Mesendoderm (in vitro differentiated cells): Measurements from ENCODE around the gene RTKN2.

Source experiments
- DNase-seq: peaks from one replicate; pipeline ENCODE4 v3.0.0; 2013
- H2AK5ac ChIP-seq: 2 replicates; pipeline ENCODE4 v1.6.1; 2013; ENCODE audit warnings: low read length, inconsistent platforms
- H2BK120ac ChIP-seq: 2 replicates; pipeline ENCODE4 v1.6.1; 2013; ENCODE audit warnings: low read depth, mild to moderate bottlenecking, low read length, moderate library complexity, mixed read lengths
- H2BK15ac ChIP-seq: replicated peaks from 2 replicates; pipeline ENCODE4 v1.6.1; 2013; ENCODE audit warnings: low read depth, mild to moderate bottlenecking, moderate library complexity
- H2BK5ac ChIP-seq: 2 replicates; pipeline ENCODE4 v1.6.1; 2013; ENCODE audit warnings: low read length, inconsistent platforms
- H3K18ac ChIP-seq: 2 replicates; pipeline ENCODE4 v1.6.1; 2013; ENCODE audit warnings: mild to moderate bottlenecking, low read length, mixed read lengths
- H3K23ac ChIP-seq: one replicate; pipeline ENCODE4 v1.6.1; 2013; ENCODE audit warnings: low read length
- H3K27ac ChIP-seq: 2 replicates; pipeline ENCODE4 v1.5.1; 2013; ENCODE audit warnings: low read depth, mild to moderate bottlenecking, inconsistent platforms, low read length, moderate library complexity
- H3K27me3 ChIP-seq: 2 replicates; pipeline ENCODE4 v1.6.1; 2013; ENCODE audit warnings: low read length, control low read depth, mild to moderate bottlenecking, inconsistent platforms; ENCODE audit not compliant: insufficient read depth, poor library complexity
- H3K36me3 ChIP-seq: 2 replicates; pipeline ENCODE4 v1.6.1; 2013; ENCODE audit warnings: low read length, inconsistent platforms; ENCODE audit not compliant: control insufficient read depth, insufficient read depth
- H3K4ac ChIP-seq: one replicate; pipeline ENCODE4 v1.6.1; 2013; ENCODE audit warnings: low read depth, mild to moderate bottlenecking, low read length, moderate library complexity
- H3K4me1 ChIP-seq: 2 replicates; pipeline ENCODE4 v1.6.1; 2013; ENCODE audit warnings: low read depth, low read length, inconsistent platforms; ENCODE audit not compliant: control insufficient read depth
- H3K4me2 ChIP-seq: 2 replicates; pipeline ENCODE4 v1.6.1; 2013; ENCODE audit warnings: low read length
- H3K4me3 ChIP-seq: 2 replicates; pipeline ENCODE4 v1.5.1; 2013; ENCODE audit warnings: mild to moderate bottlenecking, low read length
- H3K56ac ChIP-seq: one replicate; pipeline ENCODE4 v1.6.1; 2013; ENCODE audit warnings: low read length
- H3K79me1 ChIP-seq: 2 replicates; pipeline ENCODE4 v1.6.1; 2013; ENCODE audit warnings: low read length, inconsistent platforms
- H3K79me2 ChIP-seq: 2 replicates; pipeline ENCODE4 v1.6.1; 2013; ENCODE audit warnings: mild to moderate bottlenecking, low read length; ENCODE audit not compliant: control insufficient read depth, insufficient read depth
- H3K9ac ChIP-seq: 2 replicates; pipeline ENCODE4 v1.6.1; 2013; ENCODE audit warnings: low read length, inconsistent platforms
- H4K5ac ChIP-seq: one replicate; pipeline ENCODE4 v1.6.1; 2013; ENCODE audit warnings: low read length
- H4K8ac ChIP-seq: one replicate; pipeline ENCODE4 v1.6.1; 2013; ENCODE audit warnings: low read depth, mild to moderate bottlenecking, control low read depth, low read length, moderate library complexity
- WGBS: extraction: QIAGEN DNeasy Blood & Tissue Kit; methylation state at CpG from one replicate; pipeline ENCODE4 v1.1.7; 2013; ENCODE audit warnings: low lambda C conversion rate, missing lambda C conversion rate; ENCODE audit not compliant: insufficient coverage; ENCODE audit errors: extremely low coverage; 5-methylcytosine and 5-hydroxymethylcytosine counted together

RTKN2 gene

GRCh38 chr10:62266147-62266546 is 2.5 kb downstream of the RTKN2 start:
- Histone ChIP-seq H3K79me2 (peaks cover 11% of the 10 kb centered on the region), H3K36me3 (no peaks in the 10 kb centered on the region)

GRCh38 chr10:62264702-62265436 is 3.8 kb downstream of the RTKN2 start:
- no peak overlapping the region for H3K56ac ChIP-seq
- H2AK5ac ChIP-seq, result no peak overlapping the region
- WGBS, result 100% methylated on average over 1 of the region's 1 CpG
- no peak overlapping the region for H3K23ac ChIP-seq
- no peaks in the 10 kb centered on the region for H3K4me1 ChIP-seq
- no peak overlapping the region for H3K18ac ChIP-seq
- H3K27me3 ChIP-seq, result no peaks in the 10 kb centered on the region
- no peak overlapping the region for H3K4me3 ChIP-seq
- DNase-seq, result peak; percentile 96
- H4K5ac ChIP-seq, result no peak overlapping the region
- H3K79me1 ChIP-seq, result peaks cover 2% of the 10 kb centered on the region
- H2BK15ac ChIP-seq, result no peak overlapping the region
- H3K27ac ChIP-seq, result no peak overlapping the region
- no peaks in the 10 kb centered on the region for H3K36me3 ChIP-seq
- peaks cover 11% of the 10 kb centered on the region for H3K79me2 ChIP-seq
- no peak overlapping the region for H3K9ac ChIP-seq
- no peak overlapping the region for H3K4me2 ChIP-seq
- H3K4ac ChIP-seq, result no peak overlapping the region
- no peak overlapping the region for H2BK120ac ChIP-seq
- no peak overlapping the region for H2BK5ac ChIP-seq
- H4K8ac ChIP-seq, result peak overlapping the region; percentile 70

More at GRCh38 chr10:62266147-62266546, 2.5 kb downstream of the RTKN2 start:
- H3K79me1 ChIP-seq, result peaks cover 2% of the 10 kb centered on the region
- H3K27me3 ChIP-seq, result no peaks in the 10 kb centered on the region
- no peak overlapping the region for H3K23ac ChIP-seq
- no CpG with 5 or more reads among the region's 4 CpGs for WGBS
- no peak overlapping the region for H2AK5ac ChIP-seq
- no peak overlapping the region for H3K18ac ChIP-seq
- H2BK5ac ChIP-seq, result no peak overlapping the region
- no peak overlapping the region for H3K4ac ChIP-seq
- H3K56ac ChIP-seq, result no peak overlapping the region
- H3K4me3 ChIP-seq, result no peak overlapping the region
- DNase-seq, result no peak
- H2BK15ac ChIP-seq, result no peak overlapping the region
- no peaks in the 10 kb centered on the region for H3K4me1 ChIP-seq
- H3K4me2 ChIP-seq, result no peak overlapping the region
- H3K9ac ChIP-seq, result no peak overlapping the region
- no peak overlapping the region for H2BK120ac ChIP-seq
- H4K5ac ChIP-seq, result no peak overlapping the region
- H4K8ac ChIP-seq, result no peak overlapping the region
- H3K27ac ChIP-seq, result no peak overlapping the region

GRCh38 chr10:62264126-62264525 is 4.5 kb downstream of the RTKN2 start:
- Histone ChIP-seq H3K23ac (no peak overlapping the region), H3K4me1 (no peaks in the 10 kb centered on the region), H2AK5ac (no peak overlapping the region), H4K5ac (no peak overlapping the region), H3K27me3 (no peaks in the 10 kb centered on the region), H3K79me2 (peaks cover 11% of the 10 kb centered on the region), H3K4ac (no peak overlapping the region), H3K56ac (no peak overlapping the region), H3K18ac (no peak overlapping the region), H2BK5ac (no peak overlapping the region), H3K36me3 (no peaks in the 10 kb centered on the region), H3K4me3 (no peak overlapping the region), H4K8ac (no peak overlapping the region), H2BK15ac (no peak overlapping the region), H3K27ac (no peak overlapping the region), H3K79me1 (peaks cover 2% of the 10 kb centered on the region), H3K9ac (no peak overlapping the region), H3K4me2 (no peak overlapping the region), H2BK120ac (no peak overlapping the region)
- no peak for DNase-seq

- no peak overlapping the region for H3K4me3 ChIP-seq
- H2AK5ac ChIP-seq, result no peak overlapping the region
- H3K18ac ChIP-seq, result no peak overlapping the region
- no peak overlapping the region for H3K9ac ChIP-seq
- H2BK5ac ChIP-seq, result no peak overlapping the region
- H3K36me3 ChIP-seq, result no peaks in the 10 kb centered on the region
- H3K4ac ChIP-seq, result no peak overlapping the region
- H3K27me3 ChIP-seq, result no peaks in the 10 kb centered on the region
- no peak overlapping the region for H4K8ac ChIP-seq
- H3K4me1 ChIP-seq, result no peaks in the 10 kb centered on the region
- no peak overlapping the region for H3K27ac ChIP-seq
- peaks cover 8% of the 10 kb centered on the region for H3K79me2 ChIP-seq
- H3K4me2 ChIP-seq, result no peak overlapping the region
- no peak overlapping the region for H4K5ac ChIP-seq
- H2BK15ac ChIP-seq, result no peak overlapping the region
- no peak for DNase-seq
- H2BK120ac ChIP-seq, result no peak overlapping the region
- H3K23ac ChIP-seq, result no peak overlapping the region
- peaks cover 4% of the 10 kb centered on the region for H3K79me1 ChIP-seq
- no peak overlapping the region for H3K56ac ChIP-seq
Observed at GRCh38 chr10:62261666-62262065, 7.0 kb downstream of the RTKN2 start.

DNA sequence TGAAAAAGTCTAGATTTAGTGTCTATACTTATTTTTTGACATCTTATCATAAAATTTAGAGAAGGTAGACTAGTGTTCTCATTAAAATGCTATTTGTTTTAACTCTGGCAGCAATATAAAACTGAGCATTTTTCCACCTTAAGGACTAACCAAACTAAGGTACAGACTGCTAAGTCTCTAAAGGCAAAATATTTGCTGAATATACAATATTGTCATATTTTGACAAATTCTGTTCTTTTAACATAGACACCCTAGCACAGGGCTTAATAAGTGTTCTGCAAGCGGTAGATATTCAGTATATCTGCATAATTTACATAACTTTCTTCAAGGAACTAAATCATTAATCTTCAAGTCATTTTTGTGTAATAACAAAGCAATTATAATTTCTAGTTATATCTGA is 8.6 kb downstream of the RTKN2 start:
- no peak overlapping the region for H2BK15ac ChIP-seq
- H3K18ac ChIP-seq, result no peak overlapping the region
- no peak overlapping the region for H3K23ac ChIP-seq
- no peak overlapping the region for H4K5ac ChIP-seq
- DNase-seq, result no peak
- no CpG with 5 or more reads among the region's 1 CpG for WGBS
- peaks cover 1% of the 10 kb centered on the region for H3K79me2 ChIP-seq
- no peaks in the 10 kb centered on the region for H3K27me3 ChIP-seq
- no peak overlapping the region for H3K4me3 ChIP-seq
- no peak overlapping the region for H2BK120ac ChIP-seq
- no peak overlapping the region for H4K8ac ChIP-seq
- no peak overlapping the region for H3K9ac ChIP-seq
- H2BK5ac ChIP-seq, result no peak overlapping the region
- no peak overlapping the region for H3K56ac ChIP-seq
- no peak overlapping the region for H3K4ac ChIP-seq
- no peak overlapping the region for H2AK5ac ChIP-seq
- no peak overlapping the region for H3K27ac ChIP-seq
- H3K36me3 ChIP-seq, result no peaks in the 10 kb centered on the region
- peaks cover 1% of the 10 kb centered on the region for H3K79me1 ChIP-seq
- H3K4me2 ChIP-seq, result no peak overlapping the region
- H3K4me1 ChIP-seq, result no peaks in the 10 kb centered on the region

DNA sequence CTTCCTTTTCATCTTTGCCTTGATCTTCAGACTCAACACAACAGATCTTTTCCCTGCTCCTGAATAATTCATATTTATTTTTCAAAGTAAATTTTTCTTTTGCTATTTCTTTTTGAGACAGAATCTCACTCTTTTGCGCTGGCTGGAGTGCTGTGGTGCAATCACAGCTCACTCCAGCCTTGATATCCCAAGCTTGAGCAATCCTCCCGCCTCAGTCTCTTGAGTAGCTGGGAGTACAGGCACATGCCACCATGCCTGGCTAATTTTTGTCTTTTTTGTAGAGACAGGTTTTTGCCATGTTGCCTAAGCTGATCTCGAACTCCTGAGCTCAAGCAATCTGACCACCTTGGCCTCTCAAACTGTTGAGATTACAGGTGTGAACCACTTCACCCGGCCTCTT is 9.2 kb downstream of the RTKN2 start:
- H3K4ac ChIP-seq, result no peak overlapping the region
- no peaks in the 10 kb centered on the region for H3K4me1 ChIP-seq
- H3K4me2 ChIP-seq, result no peak overlapping the region
- H3K23ac ChIP-seq, result no peak overlapping the region
- H2BK15ac ChIP-seq, result no peak overlapping the region
- H2BK120ac ChIP-seq, result no peak overlapping the region
- WGBS, result no CpG with 5 or more reads among the region's 4 CpGs
- no peak for DNase-seq
- peaks cover 1% of the 10 kb centered on the region for H3K79me1 ChIP-seq
- no peak overlapping the region for H4K8ac ChIP-seq
- peaks cover 1% of the 10 kb centered on the region for H3K79me2 ChIP-seq
- H3K36me3 ChIP-seq, result no peaks in the 10 kb centered on the region
- H2AK5ac ChIP-seq, result no peak overlapping the region
- no peak overlapping the region for H2BK5ac ChIP-seq
- H3K56ac ChIP-seq, result no peak overlapping the region
- no peak overlapping the region for H4K5ac ChIP-seq
- H3K9ac ChIP-seq, result no peak overlapping the region
- H3K27me3 ChIP-seq, result no peaks in the 10 kb centered on the region
- H3K4me3 ChIP-seq, result no peak overlapping the region
- H3K27ac ChIP-seq, result no peak overlapping the region
- H3K18ac ChIP-seq, result no peak overlapping the region
